ENCODE results near the gene INCENP.

The INCENP gene

DNA sequence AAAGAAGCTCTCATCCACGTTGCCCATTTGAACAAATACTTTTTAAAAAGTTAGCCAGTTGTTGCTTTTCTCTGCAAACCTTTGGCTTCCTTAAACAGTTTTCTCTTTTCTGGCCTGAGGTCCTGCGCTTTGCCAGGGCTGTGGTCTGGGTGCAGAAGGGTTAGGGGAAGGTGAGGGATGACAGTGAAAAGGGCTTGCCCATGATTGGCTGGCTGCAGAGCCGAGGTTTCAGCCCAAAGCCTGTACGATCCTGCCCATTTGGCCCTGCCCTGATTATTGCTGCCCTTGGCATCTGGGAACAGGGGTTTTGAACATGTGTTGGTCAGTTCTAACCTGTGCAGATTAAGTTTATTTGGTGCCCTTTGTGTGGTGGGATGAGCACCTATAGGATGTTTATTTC is 1.5 kb downstream of the INCENP start:
- no peak for DNase-seq

DNA sequence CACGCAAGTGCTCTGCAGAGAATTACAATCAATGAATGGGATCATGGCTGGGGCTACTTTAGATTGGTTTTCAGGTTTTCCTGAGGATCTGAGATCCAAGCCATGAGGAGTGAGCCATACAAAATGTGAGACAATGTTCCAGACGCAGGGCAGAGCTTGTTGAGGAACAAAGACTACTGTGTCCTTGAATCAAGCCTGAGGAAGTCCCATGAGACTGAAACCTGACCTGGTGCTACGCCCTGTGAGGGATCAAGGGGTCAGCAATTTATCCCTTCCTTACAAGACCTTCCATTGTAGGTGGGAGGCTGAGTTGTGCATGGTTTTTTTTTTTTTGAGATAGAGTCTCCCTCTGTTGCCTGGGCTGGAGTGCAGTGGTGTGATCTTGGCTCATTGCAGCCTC is 2.1 kb downstream of the INCENP start:
- no peak for DNase-seq

DNA sequence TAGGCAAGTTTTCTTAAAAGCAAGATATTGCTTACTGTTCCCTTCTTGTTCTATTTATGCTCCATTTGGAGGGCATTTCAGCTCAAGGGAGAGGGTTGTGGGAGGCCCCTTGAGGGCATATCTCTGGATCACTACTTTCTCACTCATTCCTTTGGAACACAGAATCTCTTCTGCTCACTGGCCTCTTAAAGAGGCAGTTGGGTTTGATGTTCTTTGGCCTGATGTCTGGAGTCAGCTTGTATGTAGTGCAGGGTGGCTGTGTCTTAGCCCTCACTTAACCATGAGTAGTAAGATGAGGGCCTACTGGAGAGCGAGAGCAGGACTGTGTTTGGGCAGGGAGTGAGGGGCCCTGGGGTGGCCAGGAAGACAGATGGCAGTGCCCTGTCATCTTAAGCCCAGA is 3.6 kb downstream of the INCENP start:
- DNase-seq = no peak

DNA sequence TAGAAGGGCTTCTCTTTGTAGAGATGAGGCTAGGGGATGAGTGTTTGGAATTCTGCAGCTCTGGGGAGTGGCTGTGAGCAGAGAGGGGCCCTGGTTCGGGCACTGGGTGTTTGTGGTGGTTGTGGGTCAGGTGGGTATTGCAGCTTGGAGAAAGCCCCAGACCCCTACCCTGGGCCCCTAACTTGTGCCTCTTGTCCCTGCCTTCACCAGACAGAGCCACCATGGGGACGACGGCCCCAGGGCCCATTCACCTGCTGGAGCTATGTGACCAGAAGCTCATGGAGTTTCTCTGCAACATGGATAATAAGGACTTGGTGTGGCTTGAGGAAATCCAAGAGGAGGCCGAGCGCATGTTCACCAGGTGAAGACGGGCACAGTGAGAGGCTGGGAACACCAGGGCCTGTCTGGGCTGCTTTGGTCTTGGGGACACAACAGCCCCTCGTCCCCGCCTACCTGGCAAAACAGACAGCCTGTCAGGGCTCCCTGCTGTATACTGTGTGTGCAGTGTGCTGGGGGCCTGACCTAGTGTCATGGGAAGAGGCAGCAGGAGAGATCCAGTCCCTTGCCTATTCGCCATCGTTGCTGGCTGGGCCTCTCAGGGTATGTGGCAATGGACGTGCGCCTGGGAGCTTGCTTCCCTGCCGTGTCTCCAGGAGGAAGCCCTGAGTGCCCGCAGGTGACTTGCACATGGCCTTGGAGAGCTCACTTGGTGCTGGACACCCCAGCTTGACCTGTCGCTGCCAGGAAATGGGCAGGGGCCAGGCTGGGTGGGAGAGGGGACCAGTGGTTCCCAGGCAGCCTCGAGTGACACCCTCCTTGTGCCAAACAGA is 4.3 kb downstream of the INCENP start:
- no peak for DNase-seq

DNA sequence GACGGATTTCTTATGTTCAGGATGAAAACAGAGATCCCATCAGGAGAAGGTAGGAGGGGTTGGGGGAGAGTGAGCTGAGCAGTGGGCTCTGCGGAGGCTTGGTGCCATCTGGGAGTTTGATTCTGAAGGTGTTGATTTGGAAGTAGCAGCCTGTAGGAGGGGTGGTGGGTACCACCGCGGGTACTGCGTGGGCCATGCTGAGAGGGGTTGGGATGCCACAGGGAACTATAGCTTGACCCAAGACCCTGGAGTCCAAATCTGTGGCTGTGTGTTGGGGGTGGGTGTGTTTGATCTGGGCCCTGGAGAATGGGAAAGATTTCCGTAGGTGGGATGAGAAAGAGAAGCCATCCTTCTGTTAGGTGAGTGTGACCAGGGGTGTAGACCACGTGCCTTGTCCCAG is 5.0 kb downstream of the INCENP start:
- no peak for DNase-seq

DNA sequence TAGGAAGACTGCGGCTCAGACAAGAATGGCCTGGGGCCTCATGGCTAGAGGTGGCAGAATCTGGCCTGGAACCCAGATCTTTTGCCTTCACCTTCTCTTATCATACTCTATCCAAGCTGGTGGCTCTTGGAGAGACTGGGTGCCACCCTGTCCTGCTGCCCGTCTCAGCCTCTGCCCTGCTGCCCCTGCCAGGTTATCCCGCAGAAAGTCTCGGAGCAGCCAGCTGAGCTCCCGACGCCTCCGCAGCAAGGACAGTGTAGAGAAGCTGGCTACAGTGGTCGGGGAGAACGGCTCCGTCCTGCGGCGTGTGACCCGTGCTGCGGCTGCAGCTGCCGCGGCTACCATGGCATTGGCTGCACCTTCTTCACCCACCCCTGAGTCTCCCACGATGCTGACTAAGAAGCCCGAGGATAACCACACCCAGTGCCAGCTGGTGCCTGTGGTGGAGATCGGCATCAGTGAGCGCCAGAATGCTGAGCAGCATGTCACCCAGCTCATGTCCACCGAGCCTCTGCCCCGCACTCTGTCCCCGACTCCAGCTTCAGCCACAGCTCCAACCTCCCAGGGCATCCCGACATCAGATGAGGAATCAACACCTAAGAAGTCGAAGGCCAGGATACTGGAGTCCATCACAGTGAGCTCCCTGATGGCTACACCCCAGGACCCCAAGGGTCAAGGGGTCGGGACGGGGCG is 5.9 kb downstream of the INCENP start:
- no peak for DNase-seq

DNA sequence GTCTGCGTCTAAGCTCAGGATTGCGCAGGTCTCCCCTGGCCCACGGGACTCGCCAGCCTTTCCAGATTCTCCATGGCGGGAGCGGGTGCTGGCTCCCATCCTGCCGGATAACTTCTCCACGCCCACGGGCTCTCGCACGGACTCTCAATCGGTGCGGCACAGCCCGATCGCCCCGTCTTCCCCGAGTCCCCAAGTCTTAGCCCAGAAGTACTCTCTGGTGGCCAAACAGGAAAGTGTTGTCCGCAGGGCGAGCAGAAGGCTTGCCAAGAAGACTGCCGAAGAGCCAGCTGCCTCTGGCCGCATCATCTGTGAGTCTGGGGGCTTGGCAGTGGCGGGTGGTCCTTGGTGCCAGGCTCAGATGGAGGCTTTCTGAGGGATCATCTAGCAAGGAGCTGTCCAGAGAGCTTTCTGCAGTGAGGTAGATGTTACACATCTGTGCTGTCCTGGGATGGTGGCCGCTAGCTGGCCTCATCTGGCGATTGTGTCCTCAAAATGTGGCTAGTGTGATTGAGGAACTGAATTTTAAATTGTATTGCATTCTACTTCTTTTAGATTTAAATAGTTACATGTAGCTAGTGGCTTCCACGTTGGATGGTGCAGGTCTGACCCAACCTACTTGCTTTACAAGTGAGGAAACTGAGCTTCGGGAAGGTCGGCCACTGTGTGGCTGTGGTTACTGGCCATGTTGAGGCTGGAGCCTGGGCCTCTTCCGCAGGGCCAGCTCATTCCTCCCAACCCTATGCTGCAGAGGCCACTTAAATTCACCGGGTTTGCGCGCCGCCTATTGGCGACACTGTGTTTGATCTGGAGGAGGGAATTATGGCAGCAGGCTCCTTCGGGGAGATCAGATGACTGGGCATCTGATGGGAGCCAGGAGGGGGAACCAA is 6.7 kb downstream of the INCENP start:
- no peak for DNase-seq

DNA sequence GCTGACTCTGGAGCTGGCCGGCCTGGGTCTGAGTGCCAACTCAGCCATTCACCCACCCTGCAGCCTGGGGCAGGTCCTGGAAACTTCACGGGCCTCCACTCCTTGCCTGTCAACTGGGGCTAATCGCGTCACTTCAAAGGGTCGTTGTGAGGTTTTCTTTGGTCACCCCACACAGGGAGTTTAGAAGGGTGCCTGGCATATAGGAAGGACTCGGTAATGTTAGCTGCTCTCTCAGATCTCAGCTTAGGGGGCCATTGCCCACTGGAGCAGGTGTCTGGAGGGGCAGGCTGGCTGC is 7.3 kb downstream of the INCENP start:
- no peak for DNase-seq

DNA sequence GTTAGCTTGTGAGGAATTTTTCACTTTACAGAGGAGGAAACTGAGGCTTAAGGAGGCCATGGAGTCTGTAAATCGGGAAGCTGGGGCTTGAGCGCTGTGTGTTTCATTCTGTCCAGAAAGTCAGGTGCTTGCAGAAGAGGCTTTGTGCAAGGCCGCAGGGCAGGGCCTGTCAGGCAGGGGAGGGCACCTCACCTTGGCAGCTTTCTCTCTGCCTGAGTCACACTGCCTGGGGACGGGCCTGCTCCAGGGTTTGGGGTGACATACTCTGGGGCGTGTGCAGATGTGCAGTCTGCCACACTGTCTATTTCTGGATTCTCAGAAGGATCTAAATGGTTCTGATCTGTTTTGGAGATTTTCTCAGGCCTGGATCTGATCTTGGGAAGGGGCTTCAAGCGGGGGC is 8.4 kb downstream of the INCENP start:
- DNase-seq = no peak

DNA sequence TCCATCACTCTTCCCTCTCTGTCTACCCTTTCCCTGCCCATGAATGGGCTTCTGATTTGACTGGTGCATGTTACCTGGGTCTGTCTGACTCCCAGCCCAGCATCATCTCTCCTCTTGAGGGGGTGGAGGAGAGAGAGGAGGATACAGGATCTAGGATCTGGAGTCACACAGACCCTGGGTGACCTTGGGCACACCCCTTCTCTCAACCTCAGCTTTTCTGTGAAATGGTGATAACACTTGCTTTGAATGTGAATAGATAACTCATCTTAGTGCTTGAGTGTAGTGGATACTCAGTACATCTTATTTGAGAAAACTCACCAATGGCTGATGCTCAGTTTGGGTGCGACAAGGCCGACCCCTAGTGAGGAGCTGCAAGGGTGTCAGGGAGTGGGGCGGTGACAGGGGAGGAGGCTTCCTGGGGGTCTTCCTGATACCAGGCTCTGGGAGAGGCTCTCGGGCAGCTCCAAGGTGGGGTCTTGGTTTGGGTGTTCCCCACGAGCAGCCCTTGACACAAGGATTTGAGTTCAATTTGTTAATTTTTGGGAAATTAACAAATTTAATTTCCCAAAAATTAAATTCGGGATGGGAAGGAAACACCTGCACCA is 9.0 kb downstream of the INCENP start:
- DNase-seq = no peak

DNA sequence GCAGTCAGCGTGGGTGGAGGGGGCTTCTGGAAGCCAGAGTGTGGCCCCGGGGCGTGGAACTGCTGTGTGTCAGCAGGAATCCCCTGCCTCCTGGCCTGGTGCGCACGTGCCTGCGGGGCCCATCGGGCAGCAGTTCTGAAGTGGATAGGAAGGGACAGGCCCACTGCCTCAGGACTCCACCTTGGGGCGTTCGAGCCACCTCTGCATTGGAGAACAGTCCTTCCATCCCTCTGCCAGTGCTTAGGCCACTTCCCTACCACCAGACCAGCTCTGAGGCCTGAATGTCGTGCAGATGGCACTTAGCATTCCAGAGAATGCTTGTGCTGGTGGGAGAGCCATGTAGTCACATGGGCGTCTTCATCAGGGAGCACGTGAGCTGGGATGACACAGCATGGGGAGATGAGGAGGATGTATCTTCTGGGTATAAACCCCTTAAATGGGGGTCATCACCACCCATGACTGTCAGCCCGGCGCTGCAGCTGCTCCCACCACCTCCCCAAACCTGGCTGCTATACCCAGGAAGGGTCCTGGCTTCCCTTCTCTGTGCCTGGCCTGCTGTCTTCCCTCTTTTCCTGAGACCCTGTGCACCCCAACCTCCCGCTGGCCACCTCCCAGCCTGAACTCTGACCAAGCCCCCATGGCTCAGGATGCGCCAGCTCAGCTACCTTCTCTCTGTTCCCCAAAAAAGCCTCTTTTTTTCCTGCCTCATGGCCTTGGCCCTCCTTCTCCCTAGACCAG is 9.7 kb downstream of the INCENP start:
- DNase-seq = no peak

DNA sequence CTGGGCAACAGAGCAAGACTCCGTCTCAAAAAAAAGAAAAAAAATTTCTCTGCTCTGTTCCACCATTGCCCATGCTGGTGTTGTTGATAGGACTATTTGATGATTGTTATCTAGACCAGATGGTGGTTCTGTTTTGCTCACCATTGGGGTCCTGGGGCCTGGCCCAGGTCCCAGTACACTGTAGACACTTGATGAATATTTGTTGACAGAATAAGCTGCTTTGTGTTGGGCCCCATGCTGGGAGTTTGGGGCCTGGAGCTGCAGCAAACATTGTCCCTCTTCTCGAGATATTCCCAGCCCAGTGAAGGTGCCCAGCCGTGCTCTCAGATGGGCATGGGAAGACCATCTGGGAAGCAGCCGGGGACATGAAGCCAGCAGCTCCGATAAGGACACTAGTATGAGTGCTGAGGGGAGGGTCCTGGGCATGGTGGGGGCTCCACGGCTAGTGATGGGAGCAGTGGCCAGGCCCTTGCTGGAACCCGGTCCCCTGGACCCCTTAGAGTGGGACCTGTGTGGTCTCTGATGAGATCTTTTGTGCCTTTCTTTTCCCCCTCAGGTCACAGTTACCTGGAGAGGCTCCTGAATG is 13.6 kb downstream of the INCENP start:
- no peak for DNase-seq

DNA sequence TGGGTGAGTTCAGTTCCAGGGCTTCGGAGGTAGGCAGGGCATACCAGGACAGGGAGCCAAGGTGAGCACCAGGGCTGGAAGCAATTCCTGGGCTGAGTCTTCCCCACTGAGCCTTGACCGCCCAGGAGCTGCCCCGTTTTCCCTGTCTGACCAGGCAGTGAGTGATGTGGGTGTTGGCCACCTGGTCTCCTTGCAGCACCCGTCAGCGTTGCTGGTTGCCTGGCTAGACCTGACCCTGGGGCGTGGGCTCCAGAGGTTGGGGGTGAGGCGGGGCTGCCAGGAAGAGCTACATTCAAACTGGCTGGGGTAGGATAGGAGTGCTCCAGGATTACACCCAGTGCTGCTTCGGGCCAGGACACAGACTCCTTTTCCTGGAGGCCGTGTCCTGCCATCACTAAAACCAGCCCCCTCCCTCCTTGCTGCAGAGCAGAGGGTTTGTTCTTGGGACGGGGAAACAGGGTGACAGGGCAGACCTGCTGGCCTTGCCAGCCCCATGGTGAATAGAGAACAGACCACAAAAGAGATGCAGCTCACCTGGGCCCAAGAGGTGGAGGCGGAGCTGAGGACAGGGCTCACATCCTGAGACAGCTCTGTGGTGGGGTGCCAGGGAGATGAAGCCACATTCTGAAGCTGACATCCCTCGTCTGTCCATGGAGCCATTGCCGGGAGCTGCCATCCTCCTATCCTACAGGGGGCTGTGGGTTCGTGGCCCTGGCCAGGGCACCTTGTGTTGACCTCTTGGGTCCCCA is 14.2 kb downstream of the INCENP start:
- DNase-seq = no peak

DNA sequence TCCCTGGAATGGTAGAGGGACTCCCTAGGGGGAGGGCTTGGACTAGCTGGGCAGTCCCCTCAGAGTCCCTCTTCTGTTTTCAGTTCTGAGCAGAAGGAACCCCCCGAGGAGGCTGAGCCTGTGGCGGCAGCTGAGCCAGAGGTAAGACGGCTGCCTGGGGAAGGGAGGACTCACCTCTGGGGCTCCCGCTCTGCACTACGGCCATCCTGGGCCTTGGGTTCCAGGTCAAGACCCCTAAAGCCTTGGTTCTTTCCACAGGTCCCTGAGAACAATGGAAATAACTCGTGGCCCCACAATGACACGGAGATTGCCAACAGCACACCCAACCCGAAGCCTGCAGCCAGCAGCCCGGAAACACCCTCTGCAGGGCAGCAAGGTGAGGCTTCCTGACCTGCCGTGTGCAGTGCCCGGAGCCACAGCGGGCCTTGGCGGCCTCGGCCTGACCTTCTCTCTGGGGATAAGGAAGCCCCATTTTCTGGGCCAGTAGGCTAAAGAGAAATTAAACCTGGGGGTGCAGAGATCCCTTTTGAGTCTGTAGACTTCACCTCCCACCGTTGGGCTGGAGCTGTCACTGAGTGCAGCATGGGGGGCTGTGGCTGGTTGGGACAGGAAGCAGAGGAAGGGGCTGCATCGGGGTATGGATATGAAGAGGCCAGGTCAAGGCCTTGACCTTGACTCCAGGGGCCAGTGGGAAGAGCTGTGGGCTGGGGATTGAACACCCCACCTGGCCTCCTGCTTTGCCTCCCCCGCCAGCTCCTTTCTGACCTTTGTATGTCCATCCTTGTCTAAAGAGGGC is 15.0 kb downstream of the INCENP start:
- no peak for DNase-seq

DNA sequence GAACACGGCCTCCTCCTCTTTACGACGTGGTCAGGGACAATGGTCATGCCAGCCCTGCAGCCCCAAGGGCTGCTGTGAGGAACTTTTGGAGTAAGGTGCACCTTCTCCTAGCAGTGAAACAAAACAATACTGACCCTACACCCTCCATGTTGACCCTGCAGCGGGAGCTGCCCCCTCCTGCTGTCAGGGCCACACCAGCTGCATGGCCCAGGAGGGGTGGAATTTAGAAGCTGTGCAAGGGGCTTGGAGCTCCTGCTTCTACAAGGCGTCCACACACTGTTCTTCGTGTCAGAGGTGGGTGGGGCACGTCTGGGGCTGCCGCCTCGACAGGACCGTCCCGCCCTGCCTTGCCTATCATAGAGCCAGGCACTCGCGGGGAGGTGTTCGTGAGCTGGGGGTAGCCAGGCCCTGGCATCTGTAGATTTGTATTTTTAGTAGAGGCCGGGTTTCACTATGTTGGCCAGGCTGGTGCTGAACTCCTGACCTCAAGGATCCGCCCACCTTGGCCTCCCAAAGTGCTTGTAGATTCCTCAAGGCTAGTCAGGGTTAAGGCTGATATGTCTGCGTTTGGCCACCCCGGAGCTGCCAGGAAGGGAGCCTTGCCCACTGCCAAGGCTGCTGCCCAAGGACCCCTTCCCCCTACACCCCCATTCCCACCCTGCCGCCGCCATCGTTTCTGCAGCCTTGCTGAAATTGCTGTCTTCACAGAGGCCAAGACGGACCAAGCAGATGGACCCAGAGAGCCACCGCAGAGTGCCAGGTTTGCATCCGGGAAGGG is 15.9 kb downstream of the INCENP start:
- no peak for DNase-seq

DNA sequence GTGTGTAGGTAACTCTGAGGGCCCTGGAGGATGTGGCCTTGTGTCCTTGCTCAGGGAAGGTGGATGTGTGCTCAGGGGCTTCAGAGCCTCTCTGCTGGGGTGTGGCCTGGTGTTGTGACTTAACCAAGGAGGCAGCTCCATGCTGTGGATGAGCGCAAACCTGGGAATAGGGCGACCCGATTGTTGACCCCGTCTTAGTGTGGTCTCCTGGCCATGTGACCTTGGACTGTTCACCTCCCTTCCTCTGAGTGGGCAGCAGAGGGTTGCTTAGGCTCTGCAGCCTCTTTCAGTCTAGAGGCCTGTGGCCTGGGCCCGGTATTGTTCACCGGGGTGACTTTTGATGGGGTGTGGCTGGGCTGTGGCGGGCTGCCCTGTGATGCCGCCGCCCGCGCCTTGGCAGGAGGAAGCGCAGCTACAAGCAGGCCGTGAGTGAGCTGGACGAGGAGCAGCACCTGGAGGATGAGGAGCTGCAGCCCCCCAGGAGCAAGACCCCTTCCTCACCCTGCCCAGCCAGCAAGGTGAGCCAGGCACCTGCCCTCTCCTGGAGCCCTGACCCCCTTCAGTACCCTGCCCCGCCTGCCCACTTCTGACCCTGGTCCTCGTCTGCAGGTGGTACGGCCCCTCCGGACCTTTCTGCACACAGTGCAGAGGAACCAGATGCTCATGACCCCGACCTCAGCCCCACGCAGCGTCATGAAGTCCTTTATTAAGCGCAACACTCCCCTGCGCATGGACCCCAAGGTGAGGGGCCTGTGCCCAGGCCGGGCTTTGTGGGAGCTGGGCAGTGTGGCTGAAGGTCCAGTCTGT is 16.7 kb downstream of the INCENP start:
- DNase-seq = no peak

DNA sequence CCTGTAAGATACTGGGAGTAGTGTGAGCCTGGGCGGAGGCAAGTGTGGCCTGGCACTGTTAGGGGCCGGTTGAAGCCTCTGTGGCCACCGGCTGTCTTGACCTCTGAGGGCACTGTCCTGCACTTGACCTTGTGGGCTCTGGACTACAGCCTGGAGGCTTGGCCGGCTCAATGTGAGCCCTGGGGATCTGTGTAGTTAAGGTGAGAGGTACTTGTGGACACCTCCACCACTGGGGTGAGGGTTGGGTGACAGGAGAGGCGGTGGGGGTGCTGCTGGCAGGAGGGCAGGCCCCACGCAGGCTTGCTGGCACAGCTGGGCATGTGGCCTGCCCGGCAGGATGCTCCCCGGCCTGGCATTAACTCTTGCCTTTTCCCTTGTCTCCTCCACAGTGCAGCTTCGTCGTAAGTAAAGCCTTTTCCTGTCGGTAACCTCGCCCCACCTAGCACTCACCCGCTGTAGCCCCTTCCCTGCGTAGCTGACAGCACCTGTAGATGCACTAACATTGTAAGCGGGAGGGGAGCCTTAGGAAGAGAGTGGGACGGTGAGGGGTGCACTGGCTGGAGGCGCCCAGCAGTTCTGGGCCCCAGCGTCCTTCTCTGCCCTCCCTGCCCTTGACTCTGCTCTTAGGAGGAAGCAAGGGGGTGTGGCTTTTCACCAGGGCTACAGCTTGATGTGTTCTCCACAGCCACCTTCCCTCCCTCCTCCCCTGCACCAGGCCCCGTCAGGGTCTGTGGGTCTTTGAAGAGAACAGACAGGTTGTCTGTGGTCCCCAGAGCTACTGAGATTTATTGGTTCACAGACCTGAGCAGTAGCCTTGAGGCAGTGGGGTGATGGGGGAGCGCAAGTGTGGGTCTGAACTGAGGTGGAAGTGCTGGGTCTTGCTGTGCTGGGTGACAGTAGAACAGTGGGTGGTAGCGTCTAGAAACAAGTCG is 17.6 kb downstream of the INCENP start:
- no peak for DNase-seq

DNA sequence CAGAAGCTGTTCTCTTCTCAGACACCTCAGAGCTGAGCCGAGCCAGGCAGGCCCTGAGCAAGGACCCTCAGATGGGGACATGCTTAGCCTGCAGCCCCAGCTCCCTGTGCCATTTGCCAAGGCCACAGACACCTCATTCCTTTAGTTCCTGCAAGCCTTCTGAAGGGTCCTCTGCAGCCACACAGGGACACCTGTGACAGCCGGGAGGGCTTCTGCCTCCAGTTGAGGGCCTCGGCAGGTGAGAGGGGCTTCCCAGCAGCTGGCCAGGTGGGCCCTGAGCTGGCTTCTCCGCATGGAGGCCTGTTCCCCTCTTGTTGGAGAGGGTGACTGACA is 18.2 kb downstream of the INCENP start:
- DNase-seq = no peak

All from NCI-H510A (cell line).